ENCODE results near the gene MEA1.

The MEA1 gene

GRCh38 chr6:42966571-42966970, 47.2 kb downstream of the MEA1 start:
- Mint-ChIP-seq H3K27me3 (peaks cover 0 to 3% of the 10 kb centered on the region in 2 donors), H3K27ac (peak overlapping the region; percentile 59), H3K4me1 (peaks cover 16% of the 10 kb centered on the region in 2 donors), H3K36me3 (peaks cover 50 to 75% of the 10 kb centered on the region in 2 donors), H3K9me3 (no peaks in the 10 kb centered on the region), H3K4me3 (no peak overlapping the region)
- DNase-seq (no peak), ATAC-seq (replicated peaks) (no peak)

DNA sequence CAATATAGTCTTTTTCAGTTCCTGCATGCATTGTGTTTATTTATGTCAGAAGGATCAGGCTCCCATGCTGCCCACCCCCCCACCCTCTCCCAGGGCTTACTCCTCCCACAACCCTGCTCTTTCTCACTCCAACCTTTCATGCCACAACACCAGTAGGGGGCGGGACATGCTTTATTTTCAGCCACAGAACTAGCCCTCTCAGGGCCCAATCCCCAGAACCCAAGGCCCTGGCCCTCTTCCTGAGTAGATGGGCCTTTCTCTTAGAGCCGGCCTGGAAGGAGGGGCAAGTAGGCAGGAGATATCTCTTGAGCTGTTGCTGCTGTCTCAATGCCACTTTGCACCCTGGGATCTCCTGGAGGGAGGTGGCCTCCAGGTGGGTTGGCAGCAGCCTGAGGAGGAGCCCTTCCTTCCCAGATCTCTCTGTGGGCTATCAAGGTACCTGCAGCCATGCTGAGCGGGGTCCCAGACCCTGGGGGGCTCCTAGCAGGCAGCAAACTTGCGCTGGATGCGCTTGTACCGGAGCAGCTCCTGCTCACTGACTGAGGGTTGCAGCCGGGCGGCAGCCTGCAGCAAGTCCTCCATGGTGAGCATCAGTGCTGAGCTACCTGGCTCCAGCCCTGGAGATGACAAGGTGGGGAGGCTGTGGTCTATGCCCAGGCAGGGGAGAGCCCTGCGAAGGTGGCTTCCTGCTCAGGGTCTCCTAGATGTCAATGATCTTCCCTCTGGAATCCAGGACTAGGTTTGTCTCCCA, 49.7 kb downstream of the MEA1 start:
- no peaks in the 10 kb centered on the region for H3K9me3 Mint-ChIP-seq
- peaks cover 5 to 20% of the 10 kb centered on the region in 2 donors for H3K27me3 Mint-ChIP-seq
- no peak overlapping the region for H3K27ac Mint-ChIP-seq
- no peak overlapping the region for H3K4me3 Mint-ChIP-seq
- H3K36me3 Mint-ChIP-seq = peaks cover 46 to 61% of the 10 kb centered on the region in 2 donors
- DNase-seq (no peak), ATAC-seq (replicated peaks) (peak; percentile 46 to 48)
- H3K4me1 Mint-ChIP-seq = peaks cover 20 to 21% of the 10 kb centered on the region in 2 donors

- H3K9me3 Mint-ChIP-seq = no peaks in the 10 kb centered on the region
- H3K27me3 Mint-ChIP-seq = peaks cover 5 to 20% of the 10 kb centered on the region in 2 donors
- H3K36me3 Mint-ChIP-seq = peaks cover 41 to 54% of the 10 kb centered on the region in 2 donors
- no peak overlapping the region for H3K4me3 Mint-ChIP-seq
- DNase-seq (no peak), ATAC-seq (replicated peaks) (no peak)
- peaks cover 19 to 20% of the 10 kb centered on the region in 2 donors for H3K4me1 Mint-ChIP-seq
- H3K27ac Mint-ChIP-seq = no peak overlapping the region
Observed at GRCh38 chr6:42963179-42963854, 50.4 kb downstream of the MEA1 start.

DNA sequence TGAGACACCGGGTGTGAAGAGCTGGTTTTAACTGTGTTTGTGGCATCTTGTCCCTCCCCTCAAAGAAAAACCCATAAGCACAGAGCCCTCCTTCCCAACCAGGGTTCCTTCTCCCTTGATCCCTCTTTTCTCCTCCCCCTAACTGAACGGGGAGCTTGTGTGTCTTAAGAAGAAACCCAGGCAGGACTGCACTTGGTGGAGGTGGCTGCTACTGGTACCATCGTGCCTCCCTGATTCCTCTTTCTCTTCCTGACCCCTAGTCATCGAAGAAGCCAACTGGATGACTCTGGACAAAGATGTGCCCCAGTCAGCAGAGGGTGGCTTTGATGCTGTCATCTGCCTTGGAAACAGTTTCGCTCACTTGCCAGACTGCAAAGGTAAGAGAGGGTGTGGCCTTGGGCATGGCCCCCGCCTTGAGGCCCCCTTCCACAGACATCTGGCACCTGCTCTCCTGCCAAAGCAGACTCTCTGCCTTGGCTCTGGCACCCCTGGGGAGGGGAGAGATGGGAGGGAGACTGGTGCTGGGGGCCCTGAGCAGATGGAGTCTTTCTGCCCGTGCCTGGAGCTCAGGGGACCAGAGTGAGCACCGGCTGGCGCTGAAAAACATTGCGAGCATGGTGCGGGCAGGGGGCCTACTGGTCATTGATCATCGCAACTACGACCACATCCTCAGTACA, 51.1 kb downstream of the MEA1 start:
- H3K27ac Mint-ChIP-seq = peak overlapping the region; percentile 47
- DNase-seq (no peak), ATAC-seq (replicated peaks) (no peak)
- peaks cover 19 to 20% of the 10 kb centered on the region in 2 donors for H3K4me1 Mint-ChIP-seq
- H3K9me3 Mint-ChIP-seq = no peaks in the 10 kb centered on the region
- H3K4me3 Mint-ChIP-seq = no peak overlapping the region
- peaks cover 37 to 47% of the 10 kb centered on the region in 2 donors for H3K36me3 Mint-ChIP-seq
- peaks cover 5 to 20% of the 10 kb centered on the region in 2 donors for H3K27me3 Mint-ChIP-seq

- no peak overlapping the region for H3K4me3 Mint-ChIP-seq
- no peak for DNase-seq
- peaks cover 19 to 20% of the 10 kb centered on the region in 2 donors for H3K4me1 Mint-ChIP-seq
- H3K27ac Mint-ChIP-seq = no peak overlapping the region
- no peak for ATAC-seq (replicated peaks)
- no peaks in the 10 kb centered on the region for H3K9me3 Mint-ChIP-seq
- H3K36me3 Mint-ChIP-seq = peaks cover 32 to 43% of the 10 kb centered on the region in 2 donors
- peaks cover 5 to 20% of the 10 kb centered on the region in 2 donors for H3K27me3 Mint-ChIP-seq
Observed at GRCh38 chr6:42962096-42962495, 51.6 kb downstream of the MEA1 start.
